GM10266 (cell line): ENCODE measurements around the gene NUP214.

Source experiments
- DNase-seq: peaks from one replicate; pipeline ENCODE4 v3.0.0; 2012; ENCODE audit errors: extremely low spot score
- TF ChIP-seq, protein P1 (sequence below): IDR thresholded peaks from 2 replicates; pipeline ENCODE4 v1.5.1; 2012; ENCODE audit warnings: mild to moderate bottlenecking, low read depth; ENCODE audit not compliant: control insufficient read depth, insufficient read depth; ENCODE audit errors: missing control alignments

Gene NUP214

DNA sequence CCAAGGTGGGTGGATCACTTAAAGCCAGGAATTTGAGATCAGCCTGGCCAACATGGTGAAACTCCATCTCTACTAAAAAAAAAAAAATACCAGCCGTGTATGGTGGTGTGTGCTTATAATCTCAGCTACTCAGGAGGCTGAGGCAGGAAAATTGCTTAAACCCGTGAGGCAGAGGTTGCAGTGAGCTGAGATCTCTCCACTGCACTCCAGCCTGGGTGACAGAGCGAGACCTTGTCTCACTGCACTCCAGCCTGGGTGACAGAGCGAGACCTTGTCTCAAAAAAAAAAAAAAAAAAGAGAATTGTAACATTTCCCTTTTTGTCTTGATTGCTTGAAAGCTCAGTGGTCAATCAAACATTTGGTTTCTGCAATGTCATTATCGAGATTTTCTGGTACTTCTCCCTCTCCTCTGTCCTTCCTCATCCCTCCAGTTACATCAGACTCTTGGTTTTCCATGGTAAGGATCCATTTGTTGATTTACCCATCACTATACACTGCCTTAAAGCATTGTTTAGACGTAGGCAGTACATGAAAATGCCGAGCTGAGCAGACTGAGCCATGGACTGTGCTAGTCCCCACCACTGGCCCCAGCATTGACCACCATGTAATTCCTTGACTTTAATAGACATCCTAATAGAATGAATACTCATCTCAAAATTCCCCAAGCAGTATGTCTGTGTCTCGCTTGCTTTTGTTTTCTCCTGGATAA, 40.6 kb upstream of the NUP214 start:
- no peak for DNase-seq
- TF ChIP-seq, protein P1, sequence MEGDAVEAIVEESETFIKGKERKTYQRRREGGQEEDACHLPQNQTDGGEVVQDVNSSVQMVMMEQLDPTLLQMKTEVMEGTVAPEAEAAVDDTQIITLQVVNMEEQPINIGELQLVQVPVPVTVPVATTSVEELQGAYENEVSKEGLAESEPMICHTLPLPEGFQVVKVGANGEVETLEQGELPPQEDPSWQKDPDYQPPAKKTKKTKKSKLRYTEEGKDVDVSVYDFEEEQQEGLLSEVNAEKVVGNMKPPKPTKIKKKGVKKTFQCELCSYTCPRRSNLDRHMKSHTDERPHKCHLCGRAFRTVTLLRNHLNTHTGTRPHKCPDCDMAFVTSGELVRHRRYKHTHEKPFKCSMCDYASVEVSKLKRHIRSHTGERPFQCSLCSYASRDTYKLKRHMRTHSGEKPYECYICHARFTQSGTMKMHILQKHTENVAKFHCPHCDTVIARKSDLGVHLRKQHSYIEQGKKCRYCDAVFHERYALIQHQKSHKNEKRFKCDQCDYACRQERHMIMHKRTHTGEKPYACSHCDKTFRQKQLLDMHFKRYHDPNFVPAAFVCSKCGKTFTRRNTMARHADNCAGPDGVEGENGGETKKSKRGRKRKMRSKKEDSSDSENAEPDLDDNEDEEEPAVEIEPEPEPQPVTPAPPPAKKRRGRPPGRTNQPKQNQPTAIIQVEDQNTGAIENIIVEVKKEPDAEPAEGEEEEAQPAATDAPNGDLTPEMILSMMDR, result no peak

DNA sequence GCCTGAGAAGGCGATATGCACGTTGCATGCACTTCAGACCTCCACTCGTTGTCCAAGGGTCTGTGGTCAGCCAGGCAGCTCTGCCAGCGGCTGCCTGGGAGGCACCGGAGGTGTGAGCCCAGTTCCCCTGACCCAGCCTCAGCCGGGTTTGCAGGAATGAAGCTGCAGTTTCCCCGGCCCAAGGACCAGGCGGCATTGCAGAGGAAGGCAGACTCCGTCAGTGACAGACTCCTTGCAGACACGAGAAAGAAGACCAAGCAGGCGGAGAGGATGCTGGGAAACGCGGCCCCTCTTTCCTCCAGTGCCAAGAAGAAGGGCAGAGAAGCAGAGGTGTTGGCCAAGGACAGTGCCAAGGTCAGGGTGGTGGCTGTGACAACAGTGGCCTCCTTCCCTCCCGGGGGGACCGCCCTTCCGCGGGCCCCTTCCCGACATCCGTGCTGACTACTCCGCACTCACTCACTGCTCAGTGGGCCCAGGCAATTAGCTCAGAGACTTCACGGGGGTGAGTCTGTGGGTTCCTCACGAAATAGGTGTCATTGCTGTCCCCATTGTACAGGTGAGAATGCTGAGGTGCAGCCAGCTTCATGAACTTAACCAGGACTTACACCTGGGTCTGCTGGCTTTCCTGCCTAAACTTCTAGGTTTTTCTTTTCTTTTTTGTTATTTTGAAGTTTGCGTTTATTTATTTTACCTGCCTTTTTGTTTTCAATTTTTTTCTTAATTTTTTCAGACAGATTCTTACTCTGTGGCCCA, 39.8 kb upstream of the NUP214 start:
- DNase-seq, result no peak
- TF ChIP-seq, protein P1, result no peak

GRCh38 chr9:131087354-131087893, 38.0 kb upstream of the NUP214 start:
- DNase-seq, result no peak
- TF ChIP-seq, protein P1, result no peak

DNA sequence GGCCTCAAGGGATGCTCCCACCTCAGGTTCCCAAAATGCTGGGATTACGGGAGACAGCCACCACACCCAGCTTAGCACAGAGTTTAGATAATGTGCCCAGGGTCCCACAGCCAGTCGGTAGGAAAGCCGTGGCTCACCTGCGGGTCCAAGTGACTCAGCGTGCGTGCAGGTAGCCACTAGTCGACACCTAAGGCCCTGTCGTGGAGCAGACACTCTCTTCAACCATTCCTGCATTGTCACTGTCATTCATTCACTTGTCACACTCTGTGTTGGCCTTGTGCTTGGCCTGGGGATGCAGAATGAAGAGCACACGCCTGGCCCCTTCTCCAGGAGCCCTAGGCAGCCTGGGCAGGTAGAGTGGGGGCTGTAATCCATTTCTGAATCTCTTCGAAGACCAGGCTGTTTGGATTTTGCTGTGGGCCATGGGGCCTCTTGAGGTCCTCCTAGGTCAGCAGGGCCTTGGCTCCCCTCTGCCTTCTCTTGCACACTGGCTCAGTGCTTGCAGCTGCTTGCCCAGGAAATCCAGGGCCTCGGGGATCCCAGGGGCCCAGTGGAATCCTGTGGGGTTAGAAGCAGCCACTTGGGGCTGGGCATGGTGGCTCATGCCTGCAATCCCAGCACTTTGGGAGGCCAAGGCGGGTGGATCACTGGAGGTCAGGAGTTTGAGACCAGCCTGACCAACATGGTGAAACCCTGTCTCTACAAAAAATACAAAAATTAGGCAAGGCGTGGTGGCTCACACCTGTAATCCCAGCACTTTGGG, 35.2 kb upstream of the NUP214 start:
- DNase-seq, result no peak
- TF ChIP-seq, protein P1, result no peak

GRCh38 chr9:131091352-131091992, 33.9 kb upstream of the NUP214 start:
- TF ChIP-seq, protein P1, result no peak
- DNase-seq, result no peak

- TF ChIP-seq, protein P1, result no peak
Observed at GRCh38 chr9:131092030-131092429, 33.4 kb upstream of the NUP214 start.

More at GRCh38 chr9:131092030-131092429, 33.4 kb upstream of the NUP214 start:
- no peak for DNase-seq
